Activated T-helper 1 cell treated with anti-CD3 and anti-CD28 coated beads, Interleukin-2, amount 50 U/mL, for 16 hours (primary cell): ENCODE results near the gene CCDC154.

Source experiments
- DNase-seq, 2 donors: peaks; one replicate each; pipeline ENCODE4 v3.0.0-alpha.2; 2020; ENCODE audit warnings: low read depth in 1 of 2, low spot score in 1 of 2

Gene CCDC154

GRCh38 chr16:1393613-1394176, 50.7 kb downstream of the CCDC154 start:
- DNase-seq, result no peak

- no peak for DNase-seq
These were observed 51.5 kb downstream of the CCDC154 start for GRCh38 chr16:1392826-1393225.

- no peak for DNase-seq
These were observed 54.0 kb downstream of the CCDC154 start for GRCh38 chr16:1390239-1390779.

- DNase-seq, result no peak
These were observed 54.6 kb downstream of the CCDC154 start for GRCh38 chr16:1389762-1390161.

GRCh38 chr16:1387331-1387730, 57.0 kb downstream of the CCDC154 start:
- no peak for DNase-seq

GRCh38 chr16:1385232-1385631, 59.1 kb downstream of the CCDC154 start:
- DNase-seq, result no peak
